Upper lobe of left lung (tissue), 6 donors: ENCODE measurements around the gene HPX. TPM values are rescaled to one million over a fixed set of nuclear protein-coding genes. Genes with fewer than 3 reads are reported as not detected.

ENCODE experiments used
- ATAC-seq, 2 donors: fragments of 200-7000 bp; cut with Tn5 transposase; one replicate each; pipeline ENCODE4 v1.9.1; 2022; ENCODE audit warnings: mild to moderate bottlenecking in 2 of 2, moderate library complexity in 2 of 2; ENCODE audit not compliant: low FRiP score in 2 of 2
- DNase-seq, 2 donors: peaks; one replicate each; pipeline ENCODE4 v3.0.0-alpha.2; 2019 to 2020
- H3K27ac ChIP-seq, 4 donors: fragments of 200-600 bp; sonication (generic); one replicate each; pipeline ENCODE4 v1.5.1; 2016 to 2019
- H3K27me3 ChIP-seq, 4 donors: fragments of 200-600 bp; sonication (generic); one replicate each; pipeline ENCODE4 v1.5.1; 2017 to 2019
- H3K36me3 ChIP-seq, 4 donors: fragments of 200-600 bp; sonication (generic); one replicate each; pipeline ENCODE4 v1.5.1; 2016 to 2019
- H3K4me1 ChIP-seq, 4 donors: fragments of 200-600 bp; sonication (generic); one replicate each; pipeline ENCODE4 v1.5.1; 2018 to 2019
- H3K4me3 ChIP-seq, 4 donors: fragments of 200-600 bp; sonication (generic); one replicate each; pipeline ENCODE4 v1.5.1; 2017 to 2019; ENCODE audit warnings: mild to moderate bottlenecking in 2 of 4, moderate library complexity in 1 of 4
- H3K9me3 ChIP-seq, 4 donors: fragments of 200-600 bp; sonication (generic); one replicate each; pipeline ENCODE4 v1.5.1; 2018 to 2019
- CTCF ChIP-seq, 6 experiments: fragments of 450-650 bp in 4 of 6; fragments of 200-600 bp in 2 of 6; sonication (generic) in 2 of 6; IDR thresholded peaks; one replicate each; pipeline ENCODE4 v1.5.1; 2016 to 2019; ENCODE audit warnings: antibody characterized with exemption in 6 of 6
- EP300 ChIP-seq, 4 donors: sonication (generic); formaldehyde crosslinking; IDR thresholded peaks; one replicate each; pipeline ENCODE4 v1.5.1; 2017; ENCODE audit warnings: antibody characterized with exemption in 4 of 4, control low read depth in 2 of 4
- POLR2A ChIP-seq, 4 donors: fragments of 450-650 bp; IDR thresholded peaks; one replicate each; pipeline ENCODE4 v1.5.1; 2016 to 2017; ENCODE audit warnings: antibody characterized with exemption in 4 of 4, mild to moderate bottlenecking in 2 of 4
- POLR2AphosphoS5 ChIP-seq, 2 donors: sonication (generic); formaldehyde crosslinking; IDR thresholded peaks; one replicate each; pipeline ENCODE4 v1.5.1; 2017; ENCODE audit warnings: antibody characterized with exemption in 2 of 2
- WGBS, 2 donors: methylation state at CpG; one replicate each; pipeline ENCODE4 v1.1.5; 2017 to 2018; 5-methylcytosine and 5-hydroxymethylcytosine counted together
- total RNA-seq, 6 donors: library from RNA; depleted of rRNA in 4 of 6; stranded (reverse); fragments of >200 nt in 4 of 6; gene quantifications; one replicate each; pipeline versions ENCODE4 v1.1.0 to v1.2.1, GENCODE V29; 2016 to 2021
- donor health status: DM: no; HTN: no; CAD: no; lungs with moderate emphysema.
- donor health status: DM: no; HTN: yes; CAD: no; lungs with severe emphysema.

The HPX gene
- total RNA-seq, 6 donors from 2014 or later: 0.67 to 3.6 (median 2.6) TPM

GRCh38 chr11:6452219-6452618 is 11.4 kb upstream of the HPX start:
- TF ChIP-seq EP300 (IDR thresholded peaks at IDR 0.05) (no peak), CTCF (IDR thresholded peaks at IDR 0.05) (no peak), POLR2A (IDR thresholded peaks at IDR 0.05) (no peak), POLR2AphosphoS5 (IDR thresholded peaks at IDR 0.05) (no peak)
- Histone ChIP-seq H3K4me3 (no peak overlapping the region), H3K27me3 (no peaks in the 10 kb centered on the region), H3K27ac (no peak overlapping the region), H3K4me1 (no peaks in the 10 kb centered on the region), H3K9me3 (no peaks in the 10 kb centered on the region), H3K36me3 (peaks cover 38 to 96% (median 81%) of the 10 kb centered on the region in 4 donors)
- ATAC-seq (peak in 1 of 2 donors; percentile 50), DNase-seq (no peak)
- 86 to 91% methylated on average over 3 of the region's 3 CpGs for WGBS, 2 donors

GRCh38 chr11:6448574-6448973 is 7.8 kb upstream of the HPX start:
- Histone ChIP-seq H3K4me3 (no peak overlapping the region), H3K9me3 (no peaks in the 10 kb centered on the region), H3K4me1 (no peaks in the 10 kb centered on the region), H3K36me3 (peaks cover 27 to 60% (median 45%) of the 10 kb centered on the region in 4 donors), H3K27ac (no peak overlapping the region), H3K27me3 (no peaks in the 10 kb centered on the region)
- ATAC-seq: peak in 1 of 2 donors; percentile 35
- 87% methylated on average over 3 of the region's 3 CpGs for WGBS, 2 donors
- no peak for TF ChIP-seq EP300 (IDR thresholded peaks at IDR 0.05)
- TF ChIP-seq CTCF (IDR thresholded peaks at IDR 0.05): no peak
- no peak for TF ChIP-seq POLR2A (IDR thresholded peaks at IDR 0.05)
- no peak for TF ChIP-seq POLR2AphosphoS5 (IDR thresholded peaks at IDR 0.05)
- peak in 1 of 2 donors; percentile 25 for DNase-seq

DNA sequence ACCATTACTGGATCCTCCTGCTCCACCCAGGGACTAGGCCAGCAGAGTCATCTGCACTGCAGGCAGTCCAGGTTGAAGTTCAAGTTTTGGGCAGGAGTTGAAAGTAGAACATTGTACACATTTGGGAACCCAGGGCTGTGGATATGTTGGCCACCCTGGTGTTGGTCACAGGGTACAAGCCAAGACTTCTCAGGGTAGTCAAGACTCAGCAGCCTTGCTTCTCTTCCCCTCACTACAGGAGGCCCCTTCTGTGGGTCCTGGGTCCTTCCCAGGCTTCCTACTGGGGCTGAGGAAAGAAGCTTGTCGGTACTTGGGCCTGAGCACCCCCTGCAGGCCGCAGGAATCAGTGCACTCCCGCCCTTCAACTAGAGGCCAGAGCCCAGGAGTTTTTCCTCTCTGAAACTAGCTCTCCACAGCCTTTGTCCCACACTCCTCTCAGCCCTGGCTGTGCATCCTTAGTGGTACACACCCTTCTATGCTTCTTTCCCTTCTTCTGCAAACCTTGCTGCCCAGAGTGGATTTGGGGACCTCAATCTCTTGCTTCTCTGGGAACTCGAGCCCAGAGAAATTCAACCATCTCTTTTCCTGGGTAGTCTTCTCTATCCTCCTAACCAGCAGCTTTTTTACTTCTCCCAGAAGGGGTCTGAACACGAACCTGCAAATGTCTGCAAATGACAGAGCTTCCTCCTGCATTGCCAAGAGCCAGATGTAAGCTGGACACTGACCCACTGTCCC is 2.6 kb upstream of the HPX start:
- no peak overlapping the region for H3K4me3 ChIP-seq
- no peaks in the 10 kb centered on the region for H3K27me3 ChIP-seq
- H3K4me1 ChIP-seq: peaks cover 0 to 6% (median 3%) of the 10 kb centered on the region in 4 donors
- ATAC-seq: peak; percentile 79 to 86
- WGBS, 2 donors: 25 to 39% methylated on average over 4 to 5 of the region's 5 CpGs
- no peak for TF ChIP-seq EP300 (IDR thresholded peaks at IDR 0.05)
- no peak for TF ChIP-seq POLR2AphosphoS5 (IDR thresholded peaks at IDR 0.05)
- peak; percentile 72 to 82 (median 80) for TF ChIP-seq CTCF (IDR thresholded peaks at IDR 0.05)
- no peak for TF ChIP-seq POLR2A (IDR thresholded peaks at IDR 0.05)
- peaks cover 0 to 9% (median 0%) of the 10 kb centered on the region in 4 donors for H3K36me3 ChIP-seq
- H3K27ac ChIP-seq: no peak overlapping the region
- peak; percentile 50 to 60 for DNase-seq
- no peaks in the 10 kb centered on the region for H3K9me3 ChIP-seq

DNA sequence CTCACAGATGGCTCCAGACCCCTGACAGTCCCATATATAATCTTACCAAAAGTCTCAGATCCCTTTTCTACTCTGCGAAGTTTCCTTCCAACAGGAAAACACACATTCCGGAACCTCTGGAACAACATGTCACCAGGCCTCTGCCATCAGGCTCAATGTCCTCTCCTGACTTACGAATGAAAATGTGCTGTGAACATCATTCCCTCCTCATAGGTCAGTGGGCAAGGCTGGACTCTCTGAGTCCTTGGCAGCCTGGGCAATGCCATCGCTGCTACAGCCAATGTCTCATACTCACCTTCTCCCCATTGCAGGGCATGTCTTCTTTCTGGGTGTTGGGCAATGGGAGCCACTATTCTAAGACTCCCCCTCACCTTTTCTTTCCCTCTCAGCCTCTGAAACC is 1.7 kb upstream of the HPX start:
- no peaks in the 10 kb centered on the region for H3K36me3 ChIP-seq
- ATAC-seq: no peak
- no peaks in the 10 kb centered on the region for H3K9me3 ChIP-seq
- no peak for DNase-seq
- TF ChIP-seq CTCF (IDR thresholded peaks at IDR 0.05): no peak
- no peak for TF ChIP-seq POLR2AphosphoS5 (IDR thresholded peaks at IDR 0.05)
- no peak for TF ChIP-seq POLR2A (IDR thresholded peaks at IDR 0.05)
- TF ChIP-seq EP300 (IDR thresholded peaks at IDR 0.05): no peak
- WGBS, 2 donors: 84 to 93% methylated on average over 4 of the region's 4 CpGs
- no peak overlapping the region for H3K27ac ChIP-seq
- H3K27me3 ChIP-seq: no peaks in the 10 kb centered on the region
- H3K4me3 ChIP-seq: no peak overlapping the region
- peaks cover 0 to 6% (median 3%) of the 10 kb centered on the region in 4 donors for H3K4me1 ChIP-seq
